ENCODE results near the gene NLE1. TPM values are rescaled to one million over a fixed set of nuclear protein-coding genes. Genes with fewer than 3 reads are reported as not detected.

NLE1 gene
- total RNA-seq, 1 donor from 2014 or later, result 4.2 TPM

GRCh38 chr17:35104844-35105450 lies 37.2 kb downstream of the NLE1 start:
- no peak for TF ChIP-seq CTCF (IDR thresholded peaks at IDR 0.05; ENCODE audit: borderline replicate concordance)
- H3K4me1 ChIP-seq, result no peaks in the 10 kb centered on the region
- no peak overlapping the region for H3K27ac ChIP-seq (replicated peaks)
- no peak overlapping the region for H3K4me3 ChIP-seq
- H3K36me3 ChIP-seq, result peaks cover 54% of the 10 kb centered on the region
- no peaks in the 10 kb centered on the region for H3K27me3 ChIP-seq (ENCODE audit: low read depth)
- DNase-seq, result no peak
- no peaks in the 10 kb centered on the region for H3K9me3 ChIP-seq (replicated peaks)
- intact Hi-C loops (cut with micrococcal nuclease), result no loop called here

GRCh38 chr17:35103271-35103670 lies 38.8 kb downstream of the NLE1 start:
- Histone ChIP-seq H3K27ac (replicated peaks) (no peak overlapping the region), H3K9me3 (replicated peaks) (no peaks in the 10 kb centered on the region), H3K27me3 (ENCODE audit: low read depth) (no peaks in the 10 kb centered on the region), H3K36me3 (peaks cover 63% of the 10 kb centered on the region), H3K4me3 (no peak overlapping the region), H3K4me1 (no peaks in the 10 kb centered on the region)
- DNase-seq, result no peak
- intact Hi-C loops (cut with micrococcal nuclease), result no loop called here
- no peak for TF ChIP-seq CTCF (IDR thresholded peaks at IDR 0.05; ENCODE audit: borderline replicate concordance)

GRCh38 chr17:35101725-35102124 lies 40.4 kb downstream of the NLE1 start:
- Histone ChIP-seq H3K27me3 (ENCODE audit: low read depth) (no peaks in the 10 kb centered on the region), H3K36me3 (peaks cover 59% of the 10 kb centered on the region), H3K9me3 (replicated peaks) (no peaks in the 10 kb centered on the region), H3K27ac (replicated peaks) (no peak overlapping the region), H3K4me3 (no peak overlapping the region), H3K4me1 (no peaks in the 10 kb centered on the region)
- TF ChIP-seq CTCF (IDR thresholded peaks at IDR 0.05; ENCODE audit: borderline replicate concordance), result no peak
- no peak for DNase-seq
- intact Hi-C loops (cut with micrococcal nuclease), result no loop called here

- H3K9me3 ChIP-seq (replicated peaks), result no peaks in the 10 kb centered on the region
- no peaks in the 10 kb centered on the region for H3K27me3 ChIP-seq (ENCODE audit: low read depth)
- H3K27ac ChIP-seq (replicated peaks), result no peak overlapping the region
- peaks cover 52% of the 10 kb centered on the region for H3K36me3 ChIP-seq
- no peak for DNase-seq
- intact Hi-C loops (cut with micrococcal nuclease), result no loop called here
- no peak overlapping the region for H3K4me3 ChIP-seq
- no peaks in the 10 kb centered on the region for H3K4me1 ChIP-seq
- no peak for TF ChIP-seq CTCF (IDR thresholded peaks at IDR 0.05; ENCODE audit: borderline replicate concordance)
Measured at GRCh38 chr17:35101036-35101435, 41.1 kb downstream of the NLE1 start.

GRCh38 chr17:35099908-35100307 lies 42.2 kb downstream of the NLE1 start:
- no peaks in the 10 kb centered on the region for H3K9me3 ChIP-seq (replicated peaks)
- no peak overlapping the region for H3K4me3 ChIP-seq
- H3K36me3 ChIP-seq, result peaks cover 41% of the 10 kb centered on the region
- no peak overlapping the region for H3K27ac ChIP-seq (replicated peaks)
- DNase-seq, result no peak
- H3K27me3 ChIP-seq (ENCODE audit: low read depth), result no peaks in the 10 kb centered on the region
- TF ChIP-seq CTCF (IDR thresholded peaks at IDR 0.05; ENCODE audit: borderline replicate concordance), result no peak
- intact Hi-C loops (cut with micrococcal nuclease), result no loop called here
- no peaks in the 10 kb centered on the region for H3K4me1 ChIP-seq
